ENCODE measurements around the gene TIMM50. TPM values are rescaled to one million over a fixed set of nuclear protein-coding genes. Genes with fewer than 3 reads are reported as not detected.

TIMM50 gene
- total RNA-seq, 4 donors from 2014 or later = 25.4 to 61.1 (median 33.2) TPM

DNA sequence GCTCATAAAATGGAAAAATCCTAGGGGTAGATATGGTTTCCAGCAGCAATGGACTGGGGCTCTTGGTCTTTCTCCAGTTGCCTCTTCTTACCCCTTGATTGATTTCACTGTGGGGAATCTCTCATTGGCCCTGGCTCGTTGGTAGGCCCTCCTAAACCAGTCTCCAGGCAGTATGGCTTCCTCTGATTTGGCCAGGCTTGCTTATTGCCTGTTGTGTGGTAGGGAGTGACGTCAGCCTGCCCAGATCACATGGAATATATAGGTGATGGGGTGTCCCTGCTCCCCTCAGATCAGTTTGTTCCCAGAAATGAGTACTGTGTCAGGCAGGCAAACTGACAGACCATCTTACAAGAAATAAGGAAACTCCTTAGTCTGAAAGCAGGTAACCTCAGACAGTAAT, 28.6 kb downstream of the TIMM50 start:
- no peaks in the 10 kb centered on the region for H3K36me3 ChIP-seq

GRCh38 chr19:39512988-39513387, 32.4 kb downstream of the TIMM50 start:
- Histone ChIP-seq H3K27me3 (peaks cover 0 to 26% of the 10 kb centered on the region in 2 donors), H3K36me3 (no peaks in the 10 kb centered on the region), H3K4me1 (peaks cover 4 to 15% (median 12%) of the 10 kb centered on the region in 4 donors), H3K4me3 (no peak overlapping the region), H3K9me3 (no peaks in the 10 kb centered on the region), H3K27ac (no peak overlapping the region)
- TF ChIP-seq, protein P1, sequence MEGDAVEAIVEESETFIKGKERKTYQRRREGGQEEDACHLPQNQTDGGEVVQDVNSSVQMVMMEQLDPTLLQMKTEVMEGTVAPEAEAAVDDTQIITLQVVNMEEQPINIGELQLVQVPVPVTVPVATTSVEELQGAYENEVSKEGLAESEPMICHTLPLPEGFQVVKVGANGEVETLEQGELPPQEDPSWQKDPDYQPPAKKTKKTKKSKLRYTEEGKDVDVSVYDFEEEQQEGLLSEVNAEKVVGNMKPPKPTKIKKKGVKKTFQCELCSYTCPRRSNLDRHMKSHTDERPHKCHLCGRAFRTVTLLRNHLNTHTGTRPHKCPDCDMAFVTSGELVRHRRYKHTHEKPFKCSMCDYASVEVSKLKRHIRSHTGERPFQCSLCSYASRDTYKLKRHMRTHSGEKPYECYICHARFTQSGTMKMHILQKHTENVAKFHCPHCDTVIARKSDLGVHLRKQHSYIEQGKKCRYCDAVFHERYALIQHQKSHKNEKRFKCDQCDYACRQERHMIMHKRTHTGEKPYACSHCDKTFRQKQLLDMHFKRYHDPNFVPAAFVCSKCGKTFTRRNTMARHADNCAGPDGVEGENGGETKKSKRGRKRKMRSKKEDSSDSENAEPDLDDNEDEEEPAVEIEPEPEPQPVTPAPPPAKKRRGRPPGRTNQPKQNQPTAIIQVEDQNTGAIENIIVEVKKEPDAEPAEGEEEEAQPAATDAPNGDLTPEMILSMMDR (IDR thresholded peaks at IDR 0.05) = no peak
- no peak for TF ChIP-seq POLR2A (IDR thresholded peaks at IDR 0.05)
- DNase-seq = no peak

More for the DNA sequence above, 28.6 kb downstream of the TIMM50 start:
- Histone ChIP-seq H3K4me1 (peaks cover 0 to 9% (median 0%) of the 10 kb centered on the region in 4 donors), H3K4me3 (no peak overlapping the region), H3K9me3 (no peaks in the 10 kb centered on the region), H3K27ac (no peak overlapping the region), H3K27me3 (peaks cover 0 to 19% of the 10 kb centered on the region in 2 donors)
- TF ChIP-seq, protein P1 (IDR thresholded peaks at IDR 0.05) = no peak
- TF ChIP-seq POLR2A (IDR thresholded peaks at IDR 0.05) = no peak
- DNase-seq = no peak

DNA sequence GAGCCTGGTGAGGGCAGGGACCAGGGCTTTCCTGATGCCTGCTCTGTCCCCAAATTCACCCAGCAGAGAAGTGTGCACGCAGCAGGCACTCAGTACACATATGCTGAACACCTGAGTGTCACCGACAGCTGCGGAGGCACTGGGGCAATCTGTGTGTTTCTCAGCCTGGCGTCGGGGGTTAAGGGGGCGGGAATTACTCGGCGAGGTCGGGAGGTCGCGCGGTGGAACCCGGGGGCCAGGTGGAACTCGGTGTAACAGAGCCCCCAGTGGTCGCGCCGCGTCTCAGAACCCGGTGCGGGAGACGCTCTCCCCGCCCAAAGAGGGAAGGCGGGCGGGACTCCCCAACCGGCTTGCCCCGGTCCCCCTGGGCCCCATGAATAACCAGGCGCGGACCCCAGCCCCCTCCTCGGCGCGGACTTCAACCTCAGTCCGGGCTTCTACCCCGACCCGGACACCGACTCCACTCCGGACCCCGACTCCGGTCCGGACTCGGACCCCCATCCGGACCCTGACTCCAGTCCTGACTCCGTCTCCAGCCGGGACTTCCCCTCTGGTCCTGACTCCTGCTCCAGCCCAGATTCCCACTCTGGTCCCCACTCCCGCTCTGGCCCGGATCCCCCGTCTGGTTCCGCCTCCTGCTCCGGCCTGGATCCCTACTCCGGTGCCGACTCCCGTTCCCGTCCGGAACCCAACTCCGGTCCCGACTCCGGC, 34.4 kb downstream of the TIMM50 start, which contains the start of gene SELENOV:
Gene SELENOV, plus strand, starts transcription at position 300 of the 711 bp plus-strand sequence. Its CDS starts 74 bp downstream, at position 374.
- no peaks in the 10 kb centered on the region for H3K36me3 ChIP-seq
- no peaks in the 10 kb centered on the region for H3K9me3 ChIP-seq
- no peak for DNase-seq
- peaks cover 0 to 21% of the 10 kb centered on the region in 2 donors for H3K27me3 ChIP-seq
- peaks cover 4 to 15% (median 12%) of the 10 kb centered on the region in 4 donors for H3K4me1 ChIP-seq
- peak within 1 kb of the TSS in 3 of 4 donors; percentile 33 to 38 (median 36) for H3K4me3 ChIP-seq
- H3K27ac ChIP-seq = no peak within 1 kb of the TSS
- TF ChIP-seq, protein P1 (IDR thresholded peaks at IDR 0.05) = no peak
- no peak for TF ChIP-seq POLR2A (IDR thresholded peaks at IDR 0.05)

DNA sequence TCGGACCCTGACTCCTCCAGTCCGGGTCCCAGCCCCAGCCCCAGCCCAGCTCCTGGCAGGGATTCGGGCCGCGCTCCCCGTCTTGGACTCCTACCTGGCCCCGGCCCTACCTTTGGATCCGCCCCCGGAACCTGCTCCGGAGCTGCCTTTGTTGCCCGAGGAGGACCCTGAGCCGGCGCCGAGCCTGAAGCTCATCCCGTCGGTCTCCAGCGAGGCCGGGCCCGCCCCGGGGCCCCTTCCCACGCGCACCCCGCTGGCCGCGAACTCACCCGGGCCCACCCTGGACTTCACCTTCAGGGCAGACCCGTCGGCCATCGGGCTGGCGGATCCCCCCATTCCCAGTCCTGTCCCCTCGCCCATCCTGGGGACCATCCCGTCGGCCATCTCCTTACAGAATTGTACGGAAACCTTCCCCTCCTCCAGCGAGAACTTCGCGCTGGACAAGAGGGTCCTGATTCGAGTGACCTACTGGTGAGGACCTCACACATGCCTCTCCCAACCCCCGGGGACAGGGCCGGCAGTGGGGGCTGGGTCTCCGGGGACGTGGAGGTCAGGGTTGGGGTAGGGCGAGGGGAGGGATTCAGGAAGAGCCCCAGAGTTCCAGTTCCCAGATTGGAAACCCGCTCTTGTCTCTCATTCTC, 35.0 kb downstream of the TIMM50 start:
- Histone ChIP-seq H3K4me3 (peak overlapping the region in 3 of 4 donors; percentile 33 to 38 (median 36)), H3K27ac (no peak overlapping the region), H3K4me1 (peaks cover 4 to 15% (median 12%) of the 10 kb centered on the region in 4 donors), H3K27me3 (peaks cover 0 to 21% of the 10 kb centered on the region in 2 donors), H3K9me3 (no peaks in the 10 kb centered on the region), H3K36me3 (no peaks in the 10 kb centered on the region)
- DNase-seq = no peak
- no peak for TF ChIP-seq POLR2A (IDR thresholded peaks at IDR 0.05)
- TF ChIP-seq, protein P1 (IDR thresholded peaks at IDR 0.05) = no peak

DNA sequence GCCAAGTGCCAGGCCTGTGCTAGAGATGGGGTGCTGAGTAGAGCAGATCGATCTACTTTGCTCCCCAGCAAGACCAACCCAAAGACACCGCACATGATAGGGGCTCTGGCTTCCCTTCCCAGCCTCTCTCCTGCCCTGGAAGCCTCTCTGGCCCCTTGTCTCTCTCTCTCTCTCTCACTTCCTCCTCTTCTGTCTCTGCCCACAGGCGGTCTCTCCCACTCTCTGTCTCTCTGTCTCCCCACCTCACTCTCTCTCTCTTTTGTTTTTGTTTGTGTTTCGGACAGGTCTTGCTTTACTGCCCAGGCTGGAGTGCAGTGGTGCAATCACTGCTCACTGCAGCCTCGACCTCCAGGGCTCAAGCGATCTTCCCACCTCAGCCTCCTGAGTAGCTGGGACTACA, 35.6 kb downstream of the TIMM50 start:
- Histone ChIP-seq H3K36me3 (no peaks in the 10 kb centered on the region), H3K27ac (no peak overlapping the region), H3K4me3 (no peak overlapping the region), H3K9me3 (no peaks in the 10 kb centered on the region), H3K4me1 (peaks cover 4 to 15% (median 12%) of the 10 kb centered on the region in 4 donors), H3K27me3 (peaks cover 0 to 21% of the 10 kb centered on the region in 2 donors)
- TF ChIP-seq, protein P1 (IDR thresholded peaks at IDR 0.05) = no peak
- no peak for TF ChIP-seq POLR2A (IDR thresholded peaks at IDR 0.05)
- no peak for DNase-seq

Data from Peyer's patch (tissue), 4 donors.